HEK293 (cell line): ENCODE results near the gene PSMD9.

ENCODE experiments used
- CTCF ChIP-seq: fragments of 450-650 bp; formaldehyde crosslinking; IDR thresholded peaks from 2 replicates; pipeline ENCODE4 v1.5.1; 2016; ENCODE audit warnings: missing biosample characterization, missing genetic modification characterization
- RBAK ChIP-seq: fragments of 450-650 bp; formaldehyde crosslinking; IDR thresholded peaks from 2 replicates; pipeline ENCODE4 v1.5.1; 2016; ENCODE audit warnings: missing biosample characterization, missing genetic modification characterization
- SP2 ChIP-seq: fragments of 450-650 bp; formaldehyde crosslinking; IDR thresholded peaks from 2 replicates; pipeline ENCODE4 v1.5.1; 2016; ENCODE audit warnings: missing biosample characterization, missing genetic modification characterization
- YY1 ChIP-seq: fragments of 450-650 bp; formaldehyde crosslinking; IDR thresholded peaks from 2 replicates; pipeline ENCODE4 v1.5.1; 2018; ENCODE audit warnings: missing biosample characterization, missing genetic modification characterization
- ZBTB7A ChIP-seq: fragments of 450-650 bp; formaldehyde crosslinking; IDR thresholded peaks from 2 replicates; pipeline ENCODE4 v1.5.1; 2016; ENCODE audit warnings: low read depth, missing biosample characterization, missing genetic modification characterization
- ZBTB8A ChIP-seq: fragments of 450-650 bp; formaldehyde crosslinking; IDR thresholded peaks from 2 replicates; pipeline ENCODE4 v1.5.1; 2016; ENCODE audit warnings: missing biosample characterization, missing genetic modification characterization
- ZNF280D ChIP-seq: fragments of 450-650 bp; formaldehyde crosslinking; IDR thresholded peaks from 2 replicates; pipeline ENCODE4 v1.5.1; 2016; ENCODE audit warnings: missing biosample characterization, missing genetic modification characterization
- ZNF416 ChIP-seq: fragments of 450-650 bp; formaldehyde crosslinking; IDR thresholded peaks from 2 replicates; pipeline ENCODE4 v1.5.1; 2016; ENCODE audit warnings: missing biosample characterization, missing genetic modification characterization
- ZNF600 ChIP-seq: fragments of 450-650 bp; formaldehyde crosslinking; IDR thresholded peaks from 2 replicates; pipeline ENCODE4 v1.5.1; 2016; ENCODE audit warnings: missing biosample characterization, missing genetic modification characterization
- ZNF843 ChIP-seq: fragments of 450-650 bp; formaldehyde crosslinking; IDR thresholded peaks from 2 replicates; pipeline ENCODE4 v1.5.1; 2016; ENCODE audit warnings: missing biosample characterization, missing genetic modification characterization
- TF ChIP-seq, protein P1 (sequence below): fragments of 450-650 bp; formaldehyde crosslinking; IDR thresholded peaks from 2 replicates; pipeline ENCODE4 v1.5.1; 2016; ENCODE audit warnings: missing biosample characterization, missing genetic modification characterization
- TF ChIP-seq, protein P2 (sequence below): fragments of 450-650 bp; formaldehyde crosslinking; IDR thresholded peaks from 2 replicates; pipeline ENCODE4 v1.5.1; 2017; ENCODE audit warnings: missing biosample characterization, missing genetic modification characterization

- TF ChIP-seq, protein P1, sequence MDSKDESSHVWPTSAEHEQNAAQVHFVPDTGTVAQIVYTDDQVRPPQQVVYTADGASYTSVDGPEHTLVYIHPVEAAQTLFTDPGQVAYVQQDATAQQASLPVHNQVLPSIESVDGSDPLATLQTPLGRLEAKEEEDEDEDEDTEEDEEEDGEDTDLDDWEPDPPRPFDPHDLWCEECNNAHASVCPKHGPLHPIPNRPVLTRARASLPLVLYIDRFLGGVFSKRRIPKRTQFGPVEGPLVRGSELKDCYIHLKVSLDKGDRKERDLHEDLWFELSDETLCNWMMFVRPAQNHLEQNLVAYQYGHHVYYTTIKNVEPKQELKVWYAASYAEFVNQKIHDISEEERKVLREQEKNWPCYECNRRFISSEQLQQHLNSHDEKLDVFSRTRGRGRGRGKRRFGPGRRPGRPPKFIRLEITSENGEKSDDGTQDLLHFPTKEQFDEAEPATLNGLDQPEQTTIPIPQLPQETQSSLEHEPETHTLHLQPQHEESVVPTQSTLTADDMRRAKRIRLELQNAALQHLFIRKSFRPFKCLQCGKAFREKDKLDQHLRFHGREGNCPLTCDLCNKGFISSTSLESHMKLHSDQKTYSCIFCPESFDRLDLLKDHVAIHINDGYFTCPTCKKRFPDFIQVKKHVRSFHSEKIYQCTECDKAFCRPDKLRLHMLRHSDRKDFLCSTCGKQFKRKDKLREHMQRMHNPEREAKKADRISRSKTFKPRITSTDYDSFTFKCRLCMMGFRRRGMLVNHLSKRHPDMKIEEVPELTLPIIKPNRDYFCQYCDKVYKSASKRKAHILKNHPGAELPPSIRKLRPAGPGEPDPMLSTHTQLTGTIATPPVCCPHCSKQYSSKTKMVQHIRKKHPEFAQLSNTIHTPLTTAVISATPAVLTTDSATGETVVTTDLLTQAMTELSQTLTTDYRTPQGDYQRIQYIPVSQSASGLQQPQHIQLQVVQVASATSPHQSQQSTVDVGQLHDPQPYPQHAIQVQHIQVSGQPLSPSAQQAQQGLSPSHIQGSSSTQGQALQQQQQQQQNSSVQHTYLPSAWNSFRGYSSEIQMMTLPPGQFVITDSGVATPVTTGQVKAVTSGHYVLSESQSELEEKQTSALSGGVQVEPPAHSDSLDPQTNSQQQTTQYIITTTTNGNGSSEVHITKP (tag by site-specific recombination) = no peak
- no peak for TF ChIP-seq ZNF280D (tag by site-specific recombination)
- TF ChIP-seq, protein P2, sequence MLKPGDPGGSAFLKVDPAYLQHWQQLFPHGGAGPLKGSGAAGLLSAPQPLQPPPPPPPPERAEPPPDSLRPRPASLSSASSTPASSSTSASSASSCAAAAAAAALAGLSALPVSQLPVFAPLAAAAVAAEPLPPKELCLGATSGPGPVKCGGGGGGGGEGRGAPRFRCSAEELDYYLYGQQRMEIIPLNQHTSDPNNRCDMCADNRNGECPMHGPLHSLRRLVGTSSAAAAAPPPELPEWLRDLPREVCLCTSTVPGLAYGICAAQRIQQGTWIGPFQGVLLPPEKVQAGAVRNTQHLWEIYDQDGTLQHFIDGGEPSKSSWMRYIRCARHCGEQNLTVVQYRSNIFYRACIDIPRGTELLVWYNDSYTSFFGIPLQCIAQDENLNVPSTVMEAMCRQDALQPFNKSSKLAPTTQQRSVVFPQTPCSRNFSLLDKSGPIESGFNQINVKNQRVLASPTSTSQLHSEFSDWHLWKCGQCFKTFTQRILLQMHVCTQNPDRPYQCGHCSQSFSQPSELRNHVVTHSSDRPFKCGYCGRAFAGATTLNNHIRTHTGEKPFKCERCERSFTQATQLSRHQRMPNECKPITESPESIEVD (tag by site-specific recombination) = no peak
- no peak for TF ChIP-seq CTCF (tag by site-specific recombination)
- no peak for TF ChIP-seq ZBTB7A (tag by site-specific recombination)
- TF ChIP-seq RBAK (tag by site-specific recombination) = no peak
- no peak for TF ChIP-seq YY1 (tag by site-specific recombination)
- no peak for TF ChIP-seq ZBTB8A (tag by site-specific recombination)
- TF ChIP-seq SP2 (tag by site-specific recombination) = no peak
- no peak for TF ChIP-seq ZNF843 (tag by site-specific recombination)
- no peak for TF ChIP-seq ZNF416 (tag by site-specific recombination)
- TF ChIP-seq ZNF600 = no peak
Observed at GRCh38 chr12:121949648-121950397, 61.2 kb downstream of the PSMD9 start.
